ACC112 (cell line): Measurements from ENCODE around the gene IGSF21.

Experiments
- H2AFZ ChIP-seq: fragments of 200-600 bp; sonication (generic); one replicate; pipeline ENCODE4 v1.6.0; 2017; ENCODE audit warnings: antibody characterized with exemption, low read length; ENCODE audit not compliant: unreplicated experiment
- H3K27ac ChIP-seq: fragments of 200-600 bp; sonication (generic); 2 replicates; pipeline ENCODE4 v1.5.1; 2014; ENCODE audit warnings: low read depth, mild to moderate bottlenecking, antibody characterized with exemption, low read length, moderate library complexity
- H3K27me3 ChIP-seq: fragments of 200-600 bp; sonication (generic); 2 replicates; pipeline ENCODE4 v1.6.1; 2014; ENCODE audit warnings: mild to moderate bottlenecking, antibody characterized with exemption, low read length, moderate library complexity, mixed read lengths; ENCODE audit not compliant: insufficient read depth
- H3K36me3 ChIP-seq: fragments of 200-600 bp; sonication (generic); 2 replicates; pipeline ENCODE4 v1.6.1; 2016; ENCODE audit warnings: mild to moderate bottlenecking, antibody characterized with exemption, low read length, moderate library complexity, mixed read lengths; ENCODE audit not compliant: insufficient read depth
- H3K4me1 ChIP-seq: fragments of 200-600 bp; sonication (generic); one replicate; pipeline ENCODE4 v1.6.1; 2016; ENCODE audit warnings: low read length, mixed read lengths; ENCODE audit not compliant: insufficient read depth, unreplicated experiment, control insufficient read depth
- H3K4me3 ChIP-seq: fragments of 200-600 bp; sonication (generic); 2 replicates; pipeline ENCODE4 v1.5.1; 2014; ENCODE audit warnings: mild to moderate bottlenecking, low read depth, low read length
- H3K79me2 ChIP-seq: fragments of 200-600 bp; sonication (generic); one replicate; pipeline ENCODE4 v1.6.0; 2016; ENCODE audit warnings: low read length; ENCODE audit not compliant: control insufficient read depth, unreplicated experiment, insufficient read depth

The IGSF21 gene

GRCh38 chr1:18299441-18300338, 192.1 kb downstream of the IGSF21 start:
- Histone ChIP-seq H3K27me3 (no peaks in the 10 kb centered on the region), H3K79me2 (no peaks in the 10 kb centered on the region), H3K36me3 (no peaks in the 10 kb centered on the region), H3K27ac (no peak overlapping the region), H3K4me1 (no peaks in the 10 kb centered on the region), H3K4me3 (no peak overlapping the region), H2AFZ (no peak overlapping the region)

- Histone ChIP-seq H3K27ac (no peak overlapping the region), H3K27me3 (no peaks in the 10 kb centered on the region), H3K4me1 (no peaks in the 10 kb centered on the region), H3K4me3 (no peak overlapping the region), H2AFZ (no peak overlapping the region), H3K36me3 (no peaks in the 10 kb centered on the region), H3K79me2 (no peaks in the 10 kb centered on the region)
Observed at GRCh38 chr1:18300376-18300775, 192.8 kb downstream of the IGSF21 start.

- no peaks in the 10 kb centered on the region for H3K36me3 ChIP-seq
- no peak overlapping the region for H3K4me3 ChIP-seq
- H2AFZ ChIP-seq = no peak overlapping the region
- no peaks in the 10 kb centered on the region for H3K79me2 ChIP-seq
- no peak overlapping the region for H3K27ac ChIP-seq
- H3K4me1 ChIP-seq = no peaks in the 10 kb centered on the region
- no peaks in the 10 kb centered on the region for H3K27me3 ChIP-seq
Observed at GRCh38 chr1:18302788-18303413, 195.3 kb downstream of the IGSF21 start.

GRCh38 chr1:18304151-18304869, 196.7 kb downstream of the IGSF21 start:
- H3K27ac ChIP-seq = no peak overlapping the region
- H3K36me3 ChIP-seq = no peaks in the 10 kb centered on the region
- no peaks in the 10 kb centered on the region for H3K79me2 ChIP-seq
- H3K4me1 ChIP-seq = no peaks in the 10 kb centered on the region
- no peak overlapping the region for H2AFZ ChIP-seq
- H3K4me3 ChIP-seq = no peak overlapping the region
- H3K27me3 ChIP-seq = no peaks in the 10 kb centered on the region

DNA sequence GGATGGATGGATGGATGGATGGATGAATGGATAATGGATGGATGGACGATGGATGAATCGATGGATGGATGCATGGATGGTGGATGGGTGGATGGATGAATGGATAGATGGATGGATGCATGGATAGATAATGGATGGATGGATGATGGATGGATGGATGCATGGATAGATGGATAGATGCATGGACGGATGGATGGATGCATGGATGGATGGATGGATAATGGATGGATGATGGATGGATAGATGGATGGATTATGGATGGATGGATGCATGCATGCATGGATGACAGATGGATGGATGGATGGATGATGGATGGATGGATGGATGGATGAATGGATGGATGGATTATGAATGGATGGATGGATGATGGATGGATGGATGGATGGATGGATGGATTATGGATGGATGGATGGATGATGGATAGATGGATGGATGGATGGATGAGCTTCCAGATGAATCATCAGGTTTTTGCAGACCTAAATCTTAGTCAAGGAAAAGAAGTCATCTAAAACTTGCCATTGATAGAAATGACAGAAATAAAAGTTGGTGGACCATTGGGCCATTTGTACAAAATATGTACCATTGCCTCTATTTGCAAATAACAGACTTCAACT, 197.7 kb downstream of the IGSF21 start:
- H3K36me3 ChIP-seq = no peaks in the 10 kb centered on the region
- no peak overlapping the region for H3K4me3 ChIP-seq
- no peak overlapping the region for H2AFZ ChIP-seq
- no peaks in the 10 kb centered on the region for H3K4me1 ChIP-seq
- no peak overlapping the region for H3K27ac ChIP-seq
- no peaks in the 10 kb centered on the region for H3K27me3 ChIP-seq
- no peaks in the 10 kb centered on the region for H3K79me2 ChIP-seq

GRCh38 chr1:18307329-18307898, 199.8 kb downstream of the IGSF21 start:
- no peaks in the 10 kb centered on the region for H3K36me3 ChIP-seq
- no peak overlapping the region for H3K27ac ChIP-seq
- H3K4me3 ChIP-seq = no peak overlapping the region
- no peaks in the 10 kb centered on the region for H3K4me1 ChIP-seq
- H3K27me3 ChIP-seq = no peaks in the 10 kb centered on the region
- no peak overlapping the region for H2AFZ ChIP-seq
- H3K79me2 ChIP-seq = no peaks in the 10 kb centered on the region

DNA sequence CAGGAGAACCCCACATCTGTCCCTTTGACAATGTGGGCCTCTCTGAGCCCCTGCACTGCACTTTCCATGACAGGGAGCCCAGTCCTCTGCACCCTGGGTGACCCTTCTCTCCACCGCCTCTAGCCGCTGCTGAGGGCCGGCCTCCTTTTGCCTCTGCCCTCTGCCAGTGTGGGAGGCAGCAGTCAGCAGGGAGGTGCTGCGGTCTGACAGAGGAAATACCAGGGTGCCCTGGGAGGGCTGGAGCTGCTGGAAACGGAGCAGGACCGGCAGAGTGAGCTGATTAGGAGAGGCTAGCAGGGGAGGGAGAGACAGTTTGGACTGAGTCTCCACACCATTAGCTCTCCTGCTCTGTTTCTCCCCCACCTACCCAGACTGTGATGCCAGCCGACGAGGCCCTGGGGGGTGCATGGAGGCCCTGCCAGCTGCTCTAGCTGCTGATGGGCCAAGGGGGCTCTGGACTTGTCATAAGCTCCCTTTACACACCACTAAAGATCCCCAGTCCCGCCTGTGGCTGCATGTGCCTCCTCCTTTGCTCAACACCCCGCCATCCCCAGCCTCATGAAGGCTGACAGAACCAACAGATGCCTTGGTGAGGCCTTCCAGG, 202.1 kb downstream of the IGSF21 start:
- Histone ChIP-seq H3K4me3 (no peak overlapping the region), H2AFZ (no peak overlapping the region), H3K4me1 (no peaks in the 10 kb centered on the region), H3K79me2 (no peaks in the 10 kb centered on the region), H3K36me3 (no peaks in the 10 kb centered on the region), H3K27me3 (no peaks in the 10 kb centered on the region), H3K27ac (no peak overlapping the region)

- Histone ChIP-seq H3K4me1 (no peaks in the 10 kb centered on the region), H3K27ac (no peak overlapping the region), H3K4me3 (no peak overlapping the region), H3K36me3 (no peaks in the 10 kb centered on the region), H3K79me2 (no peaks in the 10 kb centered on the region), H3K27me3 (no peaks in the 10 kb centered on the region), H2AFZ (no peak overlapping the region)
Observed at GRCh38 chr1:18312961-18313360, 205.4 kb downstream of the IGSF21 start.

DNA sequence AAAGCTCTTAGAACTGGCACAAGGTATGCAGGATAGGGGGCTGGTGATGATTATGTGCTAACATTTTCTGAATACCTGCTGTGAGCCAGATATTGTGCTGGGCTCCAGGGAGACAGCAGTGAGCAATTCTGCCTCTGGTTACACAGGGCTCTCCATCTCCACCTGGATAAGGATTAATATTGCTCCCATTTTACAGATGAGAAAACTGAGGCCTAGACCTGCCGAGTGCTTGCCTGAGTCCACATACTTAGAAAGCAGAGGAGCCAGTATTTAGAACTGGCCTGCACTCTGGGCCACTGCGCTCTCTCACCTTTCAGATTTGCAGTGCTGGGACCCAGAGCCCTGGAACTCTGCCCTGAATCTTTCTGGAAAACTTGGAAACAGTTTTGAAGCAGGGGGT, 205.9 kb downstream of the IGSF21 start:
- Histone ChIP-seq H3K4me1 (no peaks in the 10 kb centered on the region), H3K79me2 (no peaks in the 10 kb centered on the region), H2AFZ (no peak overlapping the region), H3K27ac (no peak overlapping the region), H3K4me3 (no peak overlapping the region), H3K27me3 (no peaks in the 10 kb centered on the region), H3K36me3 (no peaks in the 10 kb centered on the region)

GRCh38 chr1:18314399-18314798, 206.8 kb downstream of the IGSF21 start:
- Histone ChIP-seq H3K4me1 (no peaks in the 10 kb centered on the region), H3K79me2 (no peaks in the 10 kb centered on the region), H3K4me3 (no peak overlapping the region), H3K27ac (no peak overlapping the region), H3K27me3 (no peaks in the 10 kb centered on the region), H2AFZ (no peak overlapping the region), H3K36me3 (no peaks in the 10 kb centered on the region)
